HepG2 (cell line): ENCODE measurements around the gene PDE3A. TPM values are rescaled to one million over a fixed set of nuclear protein-coding genes. Genes with fewer than 3 reads are reported as not detected.

ENCODE experiments used
- ATAC-seq: fragments of 200-7000 bp; cut with Tn5 transposase; 3 replicates; pipeline ENCODE4 v1.9.1; 2020; ENCODE audit warnings: mild to moderate bottlenecking, moderate library complexity
- BruUV-seq: library from RNA; stranded (reverse); fragments of 400-500 nt; replicated peaks from 2 replicates; lab custom pipeline; 2021; lab: Mats Ljungman, UMichigan
- CTCF ChIA-PET: fragments of 300-600 bp; formaldehyde crosslinking; extraction: SDS; loops from one replicate; lab custom pipeline; 2021; ENCODE audit warnings: low total read pairs, inconsistent platforms, low intra/inter-chr PET ratio; lab: Yijun Ruan, JAX
- POLR2A ChIA-PET: fragments of 350-600 bp; sonication (Branson Sonifier 250); formaldehyde crosslinking; loops from one replicate; lab custom pipeline; 2020; ENCODE audit warnings: antibody characterized with exemption, inconsistent platforms; lab: Yijun Ruan, JAX
- DNase-seq: peaks from one replicate; pipeline ENCODE4 v3.0.0-alpha.2; 2015; ENCODE audit warnings: low spot score
- FAIRE-seq: peaks from 3 replicates; lab custom pipeline; 2011; peaks lifted over from hg19 to GRCh38; lab: Jason Lieb, UNC
- H2AFZ ChIP-seq: one replicate; pipeline ENCODE4 v1.6.1; 2011; ENCODE audit warnings: low read length, inconsistent platforms
- H3K27ac ChIP-seq: fragments of 300-600 bp; 3 replicates; pipeline ENCODE4 v1.8.0; 2011; ENCODE audit warnings: mixed run types, mild to moderate bottlenecking, mixed read lengths, low read length, inconsistent platforms; ENCODE audit not compliant: insufficient read depth; ENCODE audit errors: extremely low read length
- H3K27me3 ChIP-seq, 2 experiments: fragments of 200-600 bp in 1 of 2; 2 replicates in 1 of 2; 3 replicates in 1 of 2; pipeline versions ENCODE4 v1.6.0 to v1.8.0; 2011; ENCODE audit warnings: low read length in 2 of 2, mild to moderate bottlenecking in 2 of 2, moderate library complexity in 2 of 2, inconsistent platforms in 1 of 2; ENCODE audit not compliant: insufficient read depth in 2 of 2, control insufficient read depth in 1 of 2
- H3K36me3 ChIP-seq, 2 experiments: fragments of 200-600 bp in 1 of 2; replicated peaks in 1 of 2; 2 replicates in 1 of 2; 3 replicates in 1 of 2; pipeline versions ENCODE4 v1.5.1 to v1.8.0; 2011; ENCODE audit warnings: low read length in 2 of 2, inconsistent platforms in 1 of 2; ENCODE audit not compliant: insufficient read depth in 2 of 2, control insufficient read depth in 1 of 2
- H3K4me1 ChIP-seq: 2 replicates; pipeline ENCODE4 v1.5.1; 2012; ENCODE audit warnings: low read length, inconsistent platforms; ENCODE audit not compliant: insufficient read depth
- H3K4me2 ChIP-seq: 2 replicates; pipeline ENCODE4 v1.6.0; 2011; ENCODE audit warnings: low read depth, low read length, inconsistent platforms
- H3K4me3 ChIP-seq, 3 experiments: fragments of 200-600 bp in 1 of 3; sonication (generic), shearing (Covaris generic) in 1 of 3; replicated peaks in 1 of 3; 2 replicates each; pipeline ENCODE4 v1.5.1; 2011 to 2016; ENCODE audit warnings: low read length in 3 of 3, inconsistent platforms in 2 of 3, low read depth in 2 of 3, mild to moderate bottlenecking in 2 of 3, control low read depth in 1 of 3, mixed read lengths in 1 of 3; ENCODE audit not compliant: insufficient read depth in 1 of 3
- H3K79me2 ChIP-seq: one replicate; pipeline ENCODE4 v1.6.1; 2011; ENCODE audit warnings: low read length, inconsistent platforms; ENCODE audit not compliant: insufficient read depth
- H3K9ac ChIP-seq: 2 replicates; pipeline ENCODE4 v1.6.0; 2011; ENCODE audit warnings: mild to moderate bottlenecking, low read depth, low read length, inconsistent platforms; ENCODE audit not compliant: insufficient read depth
- H3K9me3 ChIP-seq: 2 replicates; pipeline ENCODE4 v1.5.1; 2012; ENCODE audit warnings: mild to moderate bottlenecking, low read length
- H4K20me1 ChIP-seq: 2 replicates; pipeline ENCODE4 v1.6.0; 2011; ENCODE audit warnings: inconsistent platforms, mild to moderate bottlenecking, low read length, moderate library complexity; ENCODE audit not compliant: insufficient read depth
- CENPX ChIP-seq: sonication (generic); formaldehyde crosslinking; IDR thresholded peaks from 2 replicates; pipeline ENCODE4 v1.9.0; 2021; ENCODE audit warnings: mild to moderate bottlenecking, missing genetic modification reagents, moderate library complexity
- EEA1 ChIP-seq: sonication (generic); formaldehyde crosslinking; IDR thresholded peaks from 2 replicates; pipeline ENCODE4 v1.5.1; 2020; ENCODE audit warnings: mild to moderate bottlenecking, missing genetic modification reagents, borderline replicate concordance
- LCORL ChIP-seq, 2 experiments: fragments of 450-650 bp in 1 of 2; sonication (generic) in 1 of 2; formaldehyde crosslinking in 1 of 2; IDR thresholded peaks; 2 replicates each; pipeline versions ENCODE4 v1.5.0 to v1.6.1; 2017 to 2020; ENCODE audit warnings: antibody characterized with exemption in 1 of 2, missing genetic modification reagents in 1 of 2
- NRL ChIP-seq: sonication (generic); formaldehyde crosslinking; IDR thresholded peaks from 2 replicates; pipeline ENCODE4 v1.5.0; 2020; ENCODE audit warnings: missing genetic modification reagents, mild to moderate bottlenecking, moderate library complexity, borderline replicate concordance
- PITX1 ChIP-seq: sonication (generic); formaldehyde crosslinking; IDR thresholded peaks from 2 replicates; pipeline ENCODE4 v1.5.1; 2020; ENCODE audit warnings: mild to moderate bottlenecking, missing genetic modification reagents
- RAD51 ChIP-seq: fragments of 450-650 bp; IDR thresholded peaks from 2 replicates; pipeline ENCODE4 v1.6.1; 2016; ENCODE audit warnings: borderline replicate concordance
- SETDB1 ChIP-seq: sonication (generic); formaldehyde crosslinking; IDR thresholded peaks from 2 replicates; pipeline ENCODE4 v1.5.1; 2020; ENCODE audit warnings: missing genetic modification reagents, mild to moderate bottlenecking, borderline replicate concordance
- TBL1XR1 ChIP-seq: fragments of 150-350 bp; IDR thresholded peaks from 2 replicates; pipeline ENCODE4 v1.6.1; 2014; ENCODE audit warnings: borderline replicate concordance, low read length; ENCODE audit not compliant: partially characterized antibody
- TBX2 ChIP-seq: sonication (generic); formaldehyde crosslinking; IDR thresholded peaks from 2 replicates; pipeline ENCODE4 v1.5.0; 2020; ENCODE audit warnings: missing genetic modification reagents, mild to moderate bottlenecking, borderline replicate concordance
- ZNF18 ChIP-seq: sonication (generic); formaldehyde crosslinking; IDR thresholded peaks from 2 replicates; pipeline ENCODE4 v1.8.0; 2022; ENCODE audit warnings: mild to moderate bottlenecking, missing genetic modification reagents; ENCODE audit not compliant: insufficient replicate concordance
- ZNF496 ChIP-seq: sonication (generic); formaldehyde crosslinking; IDR thresholded peaks from 2 replicates; pipeline ENCODE4 v1.8.1; 2023; ENCODE audit warnings: mild to moderate bottlenecking, moderate library complexity, missing genetic modification reagents; ENCODE audit not compliant: insufficient replicate concordance
- WGBS: methylation state at CpG from one replicate; pipeline ENCODE4 v1.1.6; 2017; ENCODE audit warnings: low lambda C conversion rate; 5-methylcytosine and 5-hydroxymethylcytosine counted together
- in situ Hi-C: cut with HindIII; loops from 2 replicates; pipeline ENCODE4 v1.10.0; 2017; ENCODE audit warnings: low pct_unique_long_range_greater_than_20kb; ENCODE audit not compliant: extremely low pct_ligation_motif_present
- intact Hi-C: fragments of 100-400 bp; cut with micrococcal nuclease; formaldehyde crosslinking; loops from one replicate; pipeline ENCODE4 v1.10.0; 2022; ENCODE audit not compliant: unreplicated experiment
- polyA plus RNA-seq, 8 experiments: library from polyadenylated mRNA; depleted of rRNA in 3 of 8; stranded (reverse) in 7 of 8; unstranded in 1 of 8; fragments of >200 nt; fragmentation: Illumina TruSeq in 4 of 8; extraction: Trizol in 4 of 8; gene quantifications; 2 replicates each; pipeline versions ENCODE4 v1.2.1 to v1.2.3, GENCODE V29; 2011 to 2016; ENCODE audit warnings: low read depth in 4 of 8, missing spikeins in 1 of 8, mixed read lengths in 1 of 8; ENCODE audit not compliant: insufficient read depth in 1 of 8
- total RNA-seq, 5 experiments: library from RNA; depleted of rRNA; stranded (reverse); fragments of >200 nt; fragmentation: Illumina TruSeq; extraction: Trizol; gene quantifications; 2 replicates each; pipeline ENCODE4 v1.2.3, GENCODE V29; 2016; ENCODE audit warnings: low read depth in 1 of 5

Gene PDE3A
- total and polyA plus RNA-seq, 2 of the 13 experiments (the other 11 are each of a cell fraction or from before 2014, with no cell fraction given), result 0.77 to 1.5 TPM

- CTCF ChIA-PET, result no interaction called here
- no TSS peak for BruUV-seq
- POLR2A ChIA-PET, result no interaction called here
- TF ChIP-seq RAD51 (no peak), SETDB1 (CRISPR knock-in tag) (no peak), LCORL (IDR thresholded peaks at IDR 0.05) (no peak), LCORL (CRISPR knock-in tag; IDR thresholded peaks at IDR 0.05) (no peak), CENPX (no peak), NRL (no peak), ZNF496 (CRISPR knock-in tag) (no peak), TBL1XR1 (no peak), ZNF18 (CRISPR knock-in tag) (no peak), PITX1 (CRISPR knock-in tag) (no peak), EEA1 (no peak), TBX2 (CRISPR knock-in tag) (no peak)
- DNase-seq (no peak), FAIRE-seq (no peak), ATAC-seq (no peak)
- 0% methylated on average over 1 of the region's 1 CpG for WGBS
- Histone ChIP-seq H3K4me3 (no peak overlapping the region), H3K4me2 (no peak overlapping the region), H3K9ac (no peak overlapping the region), H2AFZ (no peak overlapping the region), H3K79me2 (no peaks in the 10 kb centered on the region), H3K27ac (no peak overlapping the region), H4K20me1 (no peaks in the 10 kb centered on the region), H3K4me1 (no peaks in the 10 kb centered on the region), H3K36me3 (no peaks in the 10 kb centered on the region), H3K27me3 (no peaks in the 10 kb centered on the region), H3K9me3 (no peaks in the 10 kb centered on the region)
- intact Hi-C loops, result no loop called here
- in situ Hi-C loops, result no loop called here
Observed at GRCh38 chr12:20731274-20731673, 362.9 kb downstream of the PDE3A start.
